ENCODE results near the gene CD3G.
A peak's percentile ranks its signal among the peaks of the same experiment; 100 is the strongest.
"Not testable (repeated sequence)": the region's sequence is repeated elsewhere in the genome, so short reads cannot be mapped to it uniquely, and the experiment has no call there.

CD3G gene

GRCh38 chr11:118396097-118396501 is 52.0 kb downstream of the CD3G start:
- TF ChIP-seq TAF1 (IDR thresholded peaks at IDR 0.05; ENCODE audit: borderline replicate concordance, low read depth, low read length): no peak
- TF ChIP-seq POLR2AphosphoS5 (IDR thresholded peaks at IDR 0.05; ENCODE audit: low read depth, low read length): no peak
- no peak for TF ChIP-seq POLR2A (IDR thresholded peaks at IDR 0.05; ENCODE audit: low read depth, low read length)
- DNase-seq (ENCODE audit: insufficient read length): no peak
- no peak for FAIRE-seq

DNA sequence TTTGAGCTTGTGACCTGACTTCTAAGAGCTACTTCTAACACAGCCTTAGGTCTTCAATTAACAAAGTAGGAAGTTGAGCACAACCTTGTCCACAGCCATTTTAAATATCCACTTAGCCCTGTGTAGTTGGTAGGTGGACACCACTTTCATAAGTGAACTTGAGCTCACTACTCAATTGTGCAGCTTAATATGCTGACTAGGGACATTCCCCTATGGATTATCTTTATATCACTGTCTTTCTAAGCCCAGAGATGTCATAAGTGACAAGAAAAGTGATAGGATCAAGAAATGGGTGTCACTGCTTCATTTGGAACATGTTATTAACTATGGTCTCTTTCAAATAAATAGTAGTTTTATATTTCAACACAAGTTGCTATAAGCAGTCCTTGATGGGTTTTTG is 53.3 kb downstream of the CD3G start:
- TF ChIP-seq POLR2AphosphoS5 (IDR thresholded peaks at IDR 0.05; ENCODE audit: low read depth, low read length) (no peak), POLR2A (IDR thresholded peaks at IDR 0.05; ENCODE audit: low read depth, low read length) (no peak), TAF1 (IDR thresholded peaks at IDR 0.05; ENCODE audit: borderline replicate concordance, low read depth, low read length) (no peak)
- FAIRE-seq: no peak
- no peak for DNase-seq (ENCODE audit: insufficient read length)

GRCh38 chr11:118398791-118399559 is 54.8 kb downstream of the CD3G start:
- FAIRE-seq (peak; percentile 80), DNase-seq (ENCODE audit: insufficient read length) (no peak)
- no peak for TF ChIP-seq POLR2A (IDR thresholded peaks at IDR 0.05; ENCODE audit: low read depth, low read length)
- TF ChIP-seq POLR2AphosphoS5 (IDR thresholded peaks at IDR 0.05; ENCODE audit: low read depth, low read length): no peak
- TF ChIP-seq TAF1 (IDR thresholded peaks at IDR 0.05; ENCODE audit: borderline replicate concordance, low read depth, low read length): no peak

- FAIRE-seq (peak; percentile 96), DNase-seq (ENCODE audit: insufficient read length) (peak; percentile 74)
- peak; percentile 38; the same call in 1 of the 2 replicates for TF ChIP-seq TAF1 (IDR thresholded peaks at IDR 0.05; ENCODE audit: borderline replicate concordance, low read depth, low read length)
- TF ChIP-seq POLR2A (IDR thresholded peaks at IDR 0.05; ENCODE audit: low read depth, low read length): peak; percentile 83
- peak; percentile 91 for TF ChIP-seq POLR2AphosphoS5 (IDR thresholded peaks at IDR 0.05; ENCODE audit: low read depth, low read length)
These were observed 57.2 kb downstream of the CD3G start, which contains the start of gene ATP5MG for GRCh38 chr11:118401151-118401879. Gene ATP5MG (plus strand): TSS chr11:118401606. CDS start chr11:118401666, 60 bp downstream.

DNA sequence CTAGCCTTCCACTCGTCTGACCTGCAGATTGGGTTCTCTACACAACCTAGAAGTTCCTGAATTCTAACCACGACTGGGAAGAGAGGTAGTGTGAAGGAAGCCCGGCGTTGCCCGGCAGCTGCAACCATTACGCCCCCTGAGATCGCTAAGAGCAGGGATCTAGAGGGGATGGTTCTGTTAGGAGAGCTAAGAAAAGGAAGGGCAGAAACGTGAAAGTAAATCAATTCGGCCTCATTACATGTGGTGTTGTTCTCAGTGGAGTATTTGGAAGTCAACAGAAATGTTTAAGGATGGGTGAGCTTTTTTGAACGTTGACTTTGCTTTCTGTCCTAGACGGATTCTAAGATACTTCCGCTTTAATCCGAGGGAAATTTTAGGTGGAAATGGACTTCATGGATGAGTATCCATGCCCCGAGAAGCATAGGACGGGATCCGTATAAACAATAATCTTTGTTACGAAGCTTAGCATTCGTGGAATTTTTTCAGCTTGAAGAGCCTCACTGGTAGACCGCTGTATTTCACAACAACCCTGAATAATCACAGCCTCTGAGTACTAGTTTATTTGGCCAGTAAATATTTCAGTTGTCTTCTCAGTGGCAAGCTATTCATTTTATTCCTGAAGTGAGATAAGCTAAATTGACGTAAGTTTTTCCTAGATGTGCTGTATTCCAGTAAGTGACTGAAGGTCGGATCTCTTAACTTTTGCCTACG is 57.9 kb downstream of the CD3G start:
- FAIRE-seq (peak; percentile 50), DNase-seq (ENCODE audit: insufficient read length) (no peak)
- no peak for TF ChIP-seq POLR2AphosphoS5 (IDR thresholded peaks at IDR 0.05; ENCODE audit: low read depth, low read length)
- no peak for TF ChIP-seq TAF1 (IDR thresholded peaks at IDR 0.05; ENCODE audit: borderline replicate concordance, low read depth, low read length)
- TF ChIP-seq POLR2A (IDR thresholded peaks at IDR 0.05; ENCODE audit: low read depth, low read length): no peak

DNA sequence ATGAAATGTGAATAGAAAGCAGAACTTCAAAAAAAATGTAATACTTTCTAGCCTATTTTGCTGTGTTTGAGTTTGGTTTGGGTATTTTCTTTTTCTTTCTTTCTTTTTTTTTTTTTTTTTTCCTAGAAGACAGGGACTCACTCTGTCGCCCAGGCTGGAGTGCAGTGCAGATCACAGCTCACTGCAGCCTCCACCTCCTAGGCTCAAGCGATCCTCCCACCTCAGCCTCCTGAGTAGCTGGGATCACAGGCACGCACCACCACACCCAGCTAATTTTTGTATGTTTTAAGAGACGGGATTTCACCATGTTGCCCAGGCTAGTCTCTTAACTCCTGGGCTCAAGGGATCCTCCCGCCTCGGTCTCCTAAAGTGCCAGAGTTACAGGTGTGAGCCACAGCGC is 58.5 kb downstream of the CD3G start:
- FAIRE-seq; DNase-seq (ENCODE audit: insufficient read length): not testable (repeated sequence)

Data from GM12892 (cell line).